Fibroblast of skin of left biceps (primary cell): ENCODE results near the gene RAVER1.

Source experiments
- DNase-seq, 2 experiments: peaks; one replicate each; pipeline ENCODE4 v3.0.0-alpha.2; 2013; ENCODE audit warnings: low read depth in 2 of 2

RAVER1 gene

DNA sequence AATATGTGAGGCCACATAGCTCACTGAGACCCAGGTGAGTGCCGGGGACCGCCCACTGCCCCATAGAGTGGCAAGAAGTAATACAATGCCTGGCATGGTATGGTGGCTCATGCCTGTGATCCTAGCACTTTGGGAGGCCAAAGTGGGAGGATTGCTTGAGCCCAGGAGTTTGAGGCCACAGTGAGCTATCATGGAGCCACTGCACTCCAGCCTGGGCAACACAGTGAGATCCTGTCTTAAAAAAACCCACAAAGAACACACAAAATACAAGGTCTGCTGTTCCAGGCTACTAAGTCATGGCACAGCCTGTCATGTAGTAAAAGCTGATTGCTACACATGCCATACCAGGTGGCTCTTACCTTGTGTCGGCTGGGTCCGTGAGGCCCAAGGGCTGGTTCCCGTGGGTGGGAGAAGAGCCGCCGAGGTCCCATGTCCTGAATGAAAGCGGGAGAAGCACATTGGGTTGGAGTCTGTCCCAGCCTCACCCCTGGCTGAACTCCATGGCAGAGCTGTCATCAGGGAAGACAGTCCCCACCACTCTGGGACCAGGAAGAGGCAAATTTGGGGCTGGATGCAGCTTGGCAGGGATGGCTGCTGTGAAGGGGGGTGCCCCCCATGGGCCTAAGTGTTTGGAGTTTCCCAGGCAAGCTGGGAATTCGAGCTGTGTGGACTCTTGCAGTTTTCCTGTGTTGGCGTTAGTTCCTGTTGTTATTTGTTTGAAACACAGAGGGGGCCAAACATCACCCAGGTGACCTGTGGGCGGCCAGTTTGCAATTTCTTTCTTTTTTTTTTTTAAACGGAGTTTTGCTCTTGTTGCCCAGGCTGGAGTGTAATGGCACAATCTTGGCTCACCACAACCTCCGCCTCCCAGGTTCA is 14.3 kb downstream of the RAVER1 start:
- no peak for DNase-seq

DNA sequence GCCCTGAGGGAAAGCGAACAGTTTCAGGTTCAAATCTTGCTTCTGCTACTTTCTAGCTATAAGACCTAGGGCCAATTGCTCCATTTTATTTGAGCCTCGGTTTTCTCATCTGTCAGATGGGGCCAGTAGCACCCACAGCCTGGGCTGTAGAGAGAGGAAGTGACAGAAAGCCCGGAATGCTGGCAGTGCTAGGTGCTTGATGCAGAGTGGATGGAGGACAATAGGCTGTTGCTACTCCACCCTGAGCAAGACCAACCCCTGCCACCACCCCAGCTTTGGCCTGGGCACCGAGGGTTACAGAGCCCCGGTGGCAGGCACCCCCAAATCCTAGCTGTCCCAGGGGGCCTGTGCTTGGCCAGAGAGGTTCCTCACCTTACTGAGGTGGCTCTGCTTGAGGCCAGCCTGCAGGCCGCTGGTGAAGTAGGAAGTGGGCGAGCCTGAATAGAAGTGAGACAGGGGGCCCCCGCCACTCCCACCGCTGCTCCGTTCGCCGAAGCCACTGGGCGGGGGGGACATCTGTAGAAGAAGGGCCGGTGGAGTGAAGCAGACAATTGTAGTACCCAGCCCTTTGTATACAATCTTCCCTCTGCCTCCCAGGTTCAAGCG is 15.4 kb downstream of the RAVER1 start:
- DNase-seq, result no peak

- no peak for DNase-seq
Measured at GRCh38 chr19:10317045-10317856, 16.1 kb downstream of the RAVER1 start.

GRCh38 chr19:10316229-10317044 is 16.9 kb downstream of the RAVER1 start:
- no peak for DNase-seq

GRCh38 chr19:10315335-10316214 is 17.8 kb downstream of the RAVER1 start, which contains the start of gene FDX2:
Gene FDX2 (minus strand): TSS chr19:10316015. CDS start chr19:10315996, 19 bp downstream.
- peak; percentile 34 to 49 for DNase-seq

DNA sequence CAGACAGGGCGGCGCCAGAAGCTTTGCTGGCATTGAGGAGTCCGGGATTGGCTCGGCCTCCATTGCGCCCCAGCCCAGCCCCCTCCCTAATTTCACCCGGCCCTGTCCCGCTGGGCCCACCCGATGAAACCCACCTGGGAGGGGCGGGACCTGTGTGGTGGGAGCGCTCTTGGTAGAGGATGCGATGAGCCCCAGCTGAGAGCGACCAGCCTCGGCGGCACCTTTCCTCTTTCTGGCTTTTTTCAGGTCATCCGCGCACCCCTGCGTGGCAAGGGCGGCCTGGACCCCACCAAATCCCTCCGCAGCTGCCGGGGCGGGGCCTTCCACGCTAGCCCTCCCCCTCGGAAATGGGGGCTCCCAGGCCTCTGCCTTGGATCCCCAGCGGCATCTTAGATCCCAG is 23.9 kb downstream of the RAVER1 start, which contains the start of gene ZGLP1:
Gene ZGLP1, minus strand, starts transcription at position 393 of the 400 bp plus-strand sequence.
- DNase-seq, result no peak

DNA sequence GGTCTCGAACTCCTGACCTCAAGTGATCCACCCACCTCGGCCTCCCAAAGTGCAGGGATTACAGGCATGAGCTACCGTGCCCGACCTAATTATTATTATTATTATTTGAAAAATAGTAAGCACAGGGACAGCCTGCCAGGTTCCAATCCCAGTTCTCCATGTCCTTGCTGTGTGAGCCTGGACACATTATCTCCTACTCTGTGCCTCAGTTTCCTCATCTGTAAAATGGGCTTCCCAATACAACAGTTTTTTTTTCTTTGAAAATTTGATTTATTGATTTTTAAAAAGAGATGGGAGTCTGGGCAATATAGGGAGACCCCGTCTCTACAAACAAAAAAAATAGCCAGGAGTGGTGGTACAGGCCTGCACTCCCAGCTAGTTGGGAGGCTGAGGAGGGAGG is 27.0 kb downstream of the RAVER1 start:
- DNase-seq, result no peak

DNA sequence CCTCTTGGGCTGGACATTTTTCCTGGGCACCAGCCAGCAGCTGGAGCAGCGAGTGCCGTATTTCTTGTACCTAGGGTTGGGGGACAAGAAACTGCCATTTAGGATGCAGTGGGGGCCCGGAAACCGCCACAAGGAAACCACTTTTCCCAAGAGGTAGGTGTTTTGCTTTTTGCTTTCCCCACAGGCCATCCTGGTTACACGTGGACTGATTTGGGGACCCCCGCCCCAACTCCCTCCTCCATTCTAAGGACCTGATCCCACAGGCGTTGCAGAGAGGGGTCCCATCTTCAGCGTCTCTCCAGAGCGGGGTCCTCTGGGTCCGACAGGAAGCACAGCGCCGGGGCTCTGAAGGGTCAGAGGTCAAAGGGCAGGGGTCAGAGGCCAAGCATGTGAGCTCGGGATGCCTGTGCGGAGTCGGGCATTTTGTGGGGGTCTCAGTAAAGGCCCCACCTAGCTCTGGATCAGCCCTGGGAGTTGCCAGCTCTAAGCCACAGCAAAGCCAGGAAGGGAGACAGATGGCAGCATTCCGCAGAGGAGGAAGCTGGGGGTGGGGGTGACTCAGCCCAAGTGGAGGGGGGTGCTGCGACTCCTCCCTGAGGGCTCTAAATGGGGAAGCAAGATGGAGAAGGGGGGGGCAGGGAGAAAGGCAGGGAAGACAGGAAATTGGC is 28.1 kb downstream of the RAVER1 start:
- peak; percentile 33 for DNase-seq

- no peak for DNase-seq
Measured at GRCh38 chr19:10299545-10300458, 33.5 kb downstream of the RAVER1 start.

- DNase-seq, result no peak
Measured at GRCh38 chr19:10295847-10296591, 37.3 kb downstream of the RAVER1 start.

DNA sequence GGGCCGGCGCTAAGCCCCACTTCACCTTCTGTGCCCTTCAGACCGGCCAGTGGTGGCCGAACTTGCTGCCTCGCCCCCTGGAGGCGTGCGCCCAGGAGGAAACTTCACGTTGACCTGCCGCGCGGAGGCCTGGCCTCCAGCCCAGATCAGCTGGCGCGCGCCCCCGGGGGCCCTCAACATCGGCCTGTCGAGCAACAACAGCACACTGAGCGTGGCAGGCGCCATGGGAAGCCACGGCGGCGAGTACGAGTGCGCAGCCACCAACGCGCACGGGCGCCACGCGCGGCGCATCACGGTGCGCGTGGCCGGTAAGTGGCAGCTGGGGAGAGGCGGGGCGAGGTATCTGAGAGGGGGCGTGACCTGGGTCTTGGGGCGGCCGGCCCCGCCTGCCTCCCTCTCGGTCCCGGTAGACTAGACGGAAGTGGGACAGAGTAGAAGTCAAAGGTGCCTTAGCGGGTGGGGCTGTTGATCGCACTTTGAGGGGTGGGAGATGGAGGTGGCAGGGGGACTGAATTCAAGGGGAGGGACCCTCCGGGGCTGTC is 38.0 kb downstream of the RAVER1 start:
- DNase-seq, result no peak

GRCh38 chr19:10294368-10294697 is 39.0 kb downstream of the RAVER1 start:
- no peak for DNase-seq

GRCh38 chr19:10293637-10294367 is 39.5 kb downstream of the RAVER1 start:
- DNase-seq, result no peak

DNA sequence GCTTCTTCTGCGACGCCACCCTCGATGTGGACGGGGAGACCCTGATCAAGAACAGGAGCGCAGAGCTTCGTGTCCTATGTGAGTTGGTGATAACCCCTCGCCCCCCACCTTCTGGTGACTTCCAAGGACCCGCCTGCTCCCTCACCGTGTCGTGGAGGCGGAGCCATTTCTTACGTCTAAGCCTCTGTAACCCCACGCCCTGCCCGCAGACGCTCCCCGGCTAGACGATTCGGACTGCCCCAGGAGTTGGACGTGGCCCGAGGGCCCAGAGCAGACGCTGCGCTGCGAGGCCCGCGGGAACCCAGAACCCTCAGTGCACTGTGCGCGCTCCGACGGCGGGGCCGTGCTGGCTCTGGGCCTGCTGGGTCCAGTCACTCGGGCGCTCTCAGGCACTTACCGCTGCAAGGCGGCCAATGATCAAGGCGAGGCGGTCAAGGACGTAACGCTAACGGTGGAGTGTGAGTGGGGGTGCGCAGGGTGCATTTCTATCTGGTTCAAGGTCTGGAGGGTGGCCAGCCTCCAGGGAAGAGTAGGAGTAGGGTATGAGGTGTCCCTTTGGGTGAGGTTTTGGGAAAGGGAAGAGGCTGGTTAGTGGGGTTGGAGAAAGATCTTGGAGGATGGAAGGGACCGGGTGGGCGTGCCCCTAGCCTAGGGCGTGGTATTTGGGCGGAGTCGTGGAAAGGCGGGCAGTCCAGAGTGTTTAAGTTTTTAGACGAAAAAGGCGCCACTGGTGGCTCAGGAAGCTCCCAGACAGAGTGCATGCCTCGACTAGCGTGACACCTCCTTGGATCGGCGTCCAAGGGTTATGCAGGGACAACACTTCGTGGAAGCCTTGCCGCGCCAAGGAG is 40.3 kb downstream of the RAVER1 start:
- DNase-seq, result no peak

GRCh38 chr19:10292206-10292788 is 41.0 kb downstream of the RAVER1 start:
- peak in 1 of 2 experiments; percentile 32 for DNase-seq
